ENCODE measurements around the gene ADAP2.
"Not testable (repeated sequence)": the region's sequence is repeated elsewhere in the genome, so short reads cannot be mapped to it uniquely, and the experiment has no call there.

ADAP2 gene

DNA sequence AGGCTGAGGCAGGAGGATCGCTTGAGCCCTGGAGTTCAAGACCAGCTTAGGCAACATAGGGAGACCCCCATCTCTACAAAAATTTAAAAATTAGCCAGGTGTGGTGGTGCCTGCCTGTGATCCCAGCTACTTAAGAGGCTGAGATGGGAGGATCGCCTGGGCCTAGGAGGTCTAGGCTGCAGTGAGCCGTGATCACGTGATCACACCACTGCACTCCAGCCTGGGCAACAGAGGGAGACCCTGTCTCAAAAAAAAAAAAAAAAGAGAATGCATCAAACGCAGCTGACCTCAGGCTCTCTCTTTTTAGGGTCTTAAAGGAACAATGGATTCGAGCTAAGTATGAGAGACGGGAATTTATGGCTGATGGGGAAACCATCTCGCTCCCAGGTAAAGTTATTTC lies 9.8 kb downstream of the ADAP2 start:
- DNase-seq, result not testable (repeated sequence)

DNA sequence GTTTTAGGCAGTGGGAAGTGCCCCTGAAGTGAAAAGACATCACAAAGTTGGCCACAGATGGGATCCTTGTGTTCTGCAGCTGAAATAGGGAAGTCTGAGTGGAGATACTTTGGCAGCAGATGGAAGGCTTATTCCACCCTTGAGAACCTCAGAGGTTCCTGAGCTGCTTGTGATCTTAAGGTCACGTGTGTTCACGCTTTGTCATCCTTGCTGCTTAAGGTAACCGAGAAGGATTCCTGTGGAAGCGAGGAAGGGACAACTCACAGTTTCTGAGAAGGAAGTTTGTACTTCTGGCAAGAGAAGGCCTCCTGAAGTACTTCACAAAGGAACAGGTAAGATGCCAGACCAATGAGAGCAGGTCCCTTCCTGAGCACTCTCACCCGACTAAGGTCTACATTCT lies 12.2 kb downstream of the ADAP2 start:
- DNase-seq, result no peak

DNA sequence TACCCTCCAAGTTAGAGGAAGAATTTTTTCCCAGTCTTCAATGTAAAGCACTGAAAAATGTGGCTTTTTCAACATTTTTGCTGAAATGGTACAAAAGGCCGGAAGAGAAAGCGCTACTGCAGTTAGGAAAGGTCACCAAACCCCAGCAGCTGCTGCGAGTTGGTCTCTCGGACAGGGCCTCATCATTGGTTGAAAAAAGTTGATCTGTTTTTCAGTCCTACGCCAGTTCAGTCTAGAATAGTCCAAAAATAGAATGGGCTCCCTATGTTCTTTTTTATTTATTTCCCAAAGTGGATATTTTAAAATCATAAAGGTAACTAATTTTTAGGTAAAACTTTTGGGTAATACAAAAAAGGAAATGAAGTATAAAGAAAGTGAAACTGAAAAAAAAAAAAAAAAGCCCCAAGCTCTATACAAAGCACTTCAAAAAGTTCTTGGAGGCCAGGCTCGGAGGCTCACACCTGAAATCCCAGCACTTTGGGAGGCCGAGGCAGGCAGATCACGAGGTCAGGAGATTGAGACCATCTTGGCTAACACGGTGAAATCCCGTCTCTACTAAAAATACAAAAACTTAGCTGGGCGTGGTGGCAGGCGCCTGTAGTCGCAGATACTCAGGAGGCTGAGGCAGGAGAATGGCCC lies 17.4 kb downstream of the ADAP2 start:
- DNase-seq, result no peak

DNA sequence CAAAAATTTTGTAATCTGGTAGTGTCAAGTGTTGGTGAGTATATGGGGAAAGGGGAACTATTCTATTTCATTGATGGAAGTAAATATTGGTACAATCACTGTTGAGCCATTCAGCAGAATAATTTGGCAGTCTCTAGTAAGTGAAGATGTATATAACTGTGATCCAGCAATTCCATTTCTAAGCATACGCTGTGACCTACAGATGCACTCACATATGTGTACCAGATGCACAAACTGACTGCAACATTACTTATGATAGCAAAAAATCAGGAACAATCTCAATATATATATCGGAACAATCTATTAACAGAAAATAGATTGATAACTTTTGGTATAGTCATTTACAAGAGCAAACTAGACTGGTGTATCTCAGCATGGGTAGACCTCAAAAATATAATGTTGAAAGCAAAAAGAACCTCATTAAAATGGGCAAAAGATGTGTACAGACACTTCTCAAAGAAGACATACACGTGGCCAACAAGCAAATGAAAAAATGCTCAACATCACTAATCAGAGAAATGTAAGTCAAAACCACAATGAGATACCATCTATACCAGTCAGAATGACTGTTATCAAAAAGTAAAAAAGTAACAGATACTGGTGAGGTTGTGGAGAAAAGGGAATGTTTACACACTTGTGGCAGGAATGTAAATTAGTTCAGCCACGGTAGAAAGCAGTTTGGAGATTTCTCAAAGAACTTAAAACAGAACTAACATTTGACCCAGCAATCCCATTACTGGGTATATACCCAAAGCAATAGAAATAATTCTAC lies 20.7 kb downstream of the ADAP2 start:
- DNase-seq, result no peak

DNA sequence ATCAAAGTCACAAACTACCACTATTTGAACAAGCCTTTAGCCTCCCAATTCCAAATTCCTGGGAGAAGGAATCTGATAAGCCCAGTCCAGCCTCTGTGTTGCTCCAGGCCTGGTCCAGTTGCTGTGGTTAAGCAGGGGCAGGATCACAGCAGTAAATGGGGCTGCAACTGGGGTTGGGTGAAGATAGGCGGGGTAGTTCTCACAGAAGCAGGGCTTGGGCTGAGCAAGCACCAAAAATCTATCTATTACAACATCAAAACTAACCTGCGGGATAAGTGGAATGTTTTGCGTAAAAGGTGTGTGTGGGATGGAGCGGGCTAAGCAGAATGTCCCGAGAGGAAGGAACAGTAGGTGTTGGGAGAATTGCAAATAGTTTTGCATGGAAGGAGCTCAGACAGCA lies 26.1 kb downstream of the ADAP2 start:
- DNase-seq, result no peak

DNA sequence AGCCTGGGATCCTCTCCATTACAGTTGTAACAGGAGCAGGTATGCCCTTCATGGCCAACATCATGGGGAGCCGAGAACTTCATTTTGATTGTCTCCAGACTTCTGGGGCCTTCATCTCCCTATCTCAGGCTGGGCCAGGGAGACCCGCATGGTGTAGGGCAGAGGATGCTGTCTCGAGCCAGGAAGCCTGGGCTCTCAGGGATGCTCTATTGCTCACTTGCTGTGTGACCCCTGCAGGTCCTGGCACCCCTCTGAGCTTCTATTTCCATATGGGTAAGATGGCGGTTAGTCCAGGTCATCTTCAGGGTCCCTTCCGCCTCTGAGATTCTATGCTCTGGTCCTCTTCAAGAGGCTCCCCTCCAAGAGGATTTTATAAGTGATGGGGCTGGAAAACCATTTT lies 28.4 kb downstream of the ADAP2 start:
- no peak for DNase-seq

DNA sequence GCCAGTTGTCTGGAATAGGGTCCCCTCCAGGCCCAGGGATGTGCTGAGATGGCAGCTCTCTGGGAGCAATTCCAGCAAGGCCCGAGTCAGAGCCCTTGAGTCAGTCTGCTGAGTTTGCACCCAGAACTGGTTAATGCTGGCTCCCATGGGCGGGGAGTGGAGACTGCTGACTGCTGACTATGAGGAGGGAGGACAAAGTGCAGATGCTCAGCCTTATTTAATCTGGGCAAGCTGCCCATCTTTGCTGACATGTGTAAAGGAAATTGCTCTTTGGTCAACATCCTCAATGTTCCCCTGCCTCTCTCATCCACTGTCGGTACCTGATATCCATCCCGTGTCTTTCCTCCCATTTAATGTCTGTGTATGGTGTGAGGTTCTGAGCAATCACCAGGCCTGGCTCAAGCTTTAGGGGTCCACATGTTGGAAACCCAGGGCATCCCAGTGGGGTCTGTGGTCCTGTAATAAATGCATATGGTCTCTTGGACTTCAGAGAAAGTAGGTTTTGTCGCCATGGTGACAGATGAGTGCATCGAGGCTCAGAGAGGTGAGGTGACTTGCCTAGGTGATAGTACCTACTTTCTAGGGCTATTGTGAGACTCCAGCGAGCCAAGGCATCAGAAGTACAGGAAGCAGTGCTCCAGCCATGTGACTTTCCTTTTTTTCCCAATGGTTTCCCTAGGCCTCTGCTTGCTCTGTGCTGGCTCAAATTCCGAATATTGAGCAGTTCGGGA lies 29.1 kb downstream of the ADAP2 start:
- DNase-seq, result no peak

DNA sequence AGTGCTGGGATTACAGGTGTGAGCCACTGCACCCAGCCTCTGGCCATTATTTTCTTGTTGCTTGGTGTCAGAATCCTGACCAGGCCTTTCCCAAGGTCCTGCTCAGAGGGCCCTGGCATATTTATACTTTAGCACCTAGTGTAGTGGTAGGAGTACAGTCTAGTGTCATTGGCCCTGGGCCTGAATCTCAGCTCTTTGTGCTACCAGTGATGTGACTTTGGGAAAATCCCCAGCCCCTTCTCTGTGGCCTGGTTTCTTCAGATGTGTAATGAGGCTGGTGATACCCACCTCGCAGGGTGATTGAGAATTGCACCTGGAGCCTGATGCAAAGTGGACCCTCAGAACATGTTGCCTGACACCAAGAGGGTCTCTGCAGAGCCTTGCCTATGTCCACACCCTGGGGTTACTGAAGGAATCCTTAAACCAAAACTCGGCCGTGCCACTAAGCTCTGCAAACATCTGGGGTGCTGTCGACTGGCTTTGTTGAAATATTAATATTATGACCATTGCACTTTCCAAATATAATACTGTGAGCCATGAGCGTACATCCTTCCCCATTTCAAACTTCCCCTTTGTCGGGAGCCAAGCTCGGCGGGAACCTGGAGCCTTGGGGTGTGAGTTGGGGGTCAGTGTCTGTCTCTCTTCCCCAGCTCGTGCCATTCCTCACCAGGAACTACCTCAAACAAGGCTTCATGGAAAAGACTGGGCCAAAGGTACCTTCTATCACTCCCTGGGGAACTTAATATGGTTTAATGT lies 31.1 kb downstream of the ADAP2 start:
- DNase-seq, result no peak

DNA sequence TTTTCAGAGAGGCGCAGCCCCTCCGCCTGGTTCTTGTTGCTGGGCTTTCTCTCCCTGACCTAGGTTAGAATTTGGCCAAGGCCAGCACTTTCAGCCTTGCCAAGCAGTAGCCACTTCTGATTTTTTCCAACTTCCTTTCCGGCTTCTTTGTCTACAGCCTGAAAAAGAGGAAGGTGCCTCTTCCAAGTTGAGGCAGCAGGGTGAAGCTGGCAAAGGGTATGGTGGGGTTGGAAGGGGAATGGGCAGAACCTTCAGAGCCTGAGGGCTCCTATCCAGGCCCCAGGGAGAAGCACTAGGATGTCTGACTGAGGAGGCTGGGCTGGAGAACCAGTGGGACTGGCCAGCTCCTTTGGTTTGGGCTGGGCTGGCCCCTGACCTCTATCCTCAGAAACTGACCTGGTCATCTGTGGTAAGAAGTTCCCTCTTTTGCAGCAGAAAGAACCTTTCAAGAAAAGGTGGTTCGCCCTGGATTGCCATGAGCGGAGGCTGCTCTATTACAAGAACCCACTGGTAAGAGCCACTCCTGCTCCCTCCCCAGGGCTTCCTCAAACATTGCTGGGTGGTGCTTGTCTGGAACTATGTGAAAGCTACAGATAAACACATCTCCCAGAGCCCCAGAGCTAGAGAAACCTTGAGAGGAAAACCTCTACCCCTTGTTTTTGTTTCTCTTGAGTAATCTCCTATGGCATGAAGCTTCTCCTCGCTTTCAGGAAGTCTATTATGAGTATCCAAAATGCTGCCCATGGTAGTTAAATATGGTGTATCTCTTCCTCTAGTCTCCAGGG lies 32.5 kb downstream of the ADAP2 start:
- no peak for DNase-seq

DNA sequence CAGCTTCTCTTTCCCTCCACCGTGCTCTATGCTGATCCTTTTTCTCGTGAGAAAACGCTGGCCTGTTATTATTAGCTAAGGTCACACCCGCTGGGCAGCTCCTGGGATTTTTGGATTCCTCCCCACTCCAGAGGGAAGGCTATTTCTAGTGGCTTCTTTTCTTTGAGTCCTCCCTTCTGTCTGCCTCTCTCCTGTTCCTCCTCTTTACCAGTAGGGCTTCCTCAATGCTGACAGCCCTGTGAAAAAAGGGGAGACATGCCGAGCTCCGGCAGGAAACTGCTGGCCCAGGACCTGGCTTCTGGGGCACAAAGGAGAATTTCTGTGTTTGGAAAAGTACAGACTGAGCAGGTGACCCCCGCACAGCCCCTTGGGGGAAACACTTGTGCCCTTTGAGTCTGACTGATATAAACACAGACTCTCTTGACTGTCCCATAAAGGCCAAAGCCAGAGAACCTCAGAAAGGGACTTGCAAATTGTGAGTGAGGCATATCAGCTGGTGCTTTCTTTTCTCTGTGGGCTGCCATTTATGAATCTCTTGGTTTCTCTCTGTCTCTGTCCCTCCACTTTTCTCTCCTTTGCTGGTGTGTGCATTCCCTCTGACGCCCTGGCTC lies 35.1 kb downstream of the ADAP2 start:
- no peak for DNase-seq

DNA sequence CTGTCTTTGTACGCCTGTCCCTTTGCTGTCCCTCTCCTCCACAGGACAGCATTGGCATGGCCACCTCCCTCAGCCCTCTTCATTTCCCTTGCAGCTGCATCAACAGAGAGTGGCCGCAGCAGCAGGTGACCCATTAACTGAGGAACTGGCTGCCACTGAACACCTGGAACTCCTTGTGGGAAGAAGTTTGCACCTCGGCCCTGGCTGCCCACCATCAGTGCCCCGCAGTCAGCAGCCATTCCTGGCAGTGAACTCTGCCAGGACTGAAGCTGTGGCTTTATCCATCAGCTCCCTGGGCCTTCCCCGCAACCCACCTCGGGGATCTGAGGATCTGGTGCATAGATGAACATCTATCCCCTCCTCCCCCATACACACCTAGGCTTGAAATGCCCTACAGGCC lies 36.0 kb downstream of the ADAP2 start:
- no peak for DNase-seq

DNA sequence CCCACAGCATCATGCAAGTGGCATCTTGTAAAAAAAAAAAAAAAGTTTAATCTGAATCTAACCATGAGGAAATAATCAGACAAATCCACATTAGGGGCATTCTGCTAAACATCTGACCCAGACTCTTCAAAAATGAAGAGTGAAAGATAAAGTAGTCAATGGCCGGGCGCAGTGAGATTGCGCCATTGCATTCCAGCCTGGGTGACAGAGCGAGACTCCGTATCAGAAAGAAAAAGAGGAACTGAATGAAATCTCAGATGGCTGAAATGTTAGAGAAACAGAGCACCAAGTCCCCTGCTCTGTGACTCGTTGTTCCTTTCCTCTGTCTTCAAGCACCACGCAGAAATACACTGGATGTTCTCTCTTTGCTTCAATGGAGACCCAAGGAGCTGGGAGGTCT lies 36.4 kb downstream of the ADAP2 start:
- DNase-seq, result no peak

DNA sequence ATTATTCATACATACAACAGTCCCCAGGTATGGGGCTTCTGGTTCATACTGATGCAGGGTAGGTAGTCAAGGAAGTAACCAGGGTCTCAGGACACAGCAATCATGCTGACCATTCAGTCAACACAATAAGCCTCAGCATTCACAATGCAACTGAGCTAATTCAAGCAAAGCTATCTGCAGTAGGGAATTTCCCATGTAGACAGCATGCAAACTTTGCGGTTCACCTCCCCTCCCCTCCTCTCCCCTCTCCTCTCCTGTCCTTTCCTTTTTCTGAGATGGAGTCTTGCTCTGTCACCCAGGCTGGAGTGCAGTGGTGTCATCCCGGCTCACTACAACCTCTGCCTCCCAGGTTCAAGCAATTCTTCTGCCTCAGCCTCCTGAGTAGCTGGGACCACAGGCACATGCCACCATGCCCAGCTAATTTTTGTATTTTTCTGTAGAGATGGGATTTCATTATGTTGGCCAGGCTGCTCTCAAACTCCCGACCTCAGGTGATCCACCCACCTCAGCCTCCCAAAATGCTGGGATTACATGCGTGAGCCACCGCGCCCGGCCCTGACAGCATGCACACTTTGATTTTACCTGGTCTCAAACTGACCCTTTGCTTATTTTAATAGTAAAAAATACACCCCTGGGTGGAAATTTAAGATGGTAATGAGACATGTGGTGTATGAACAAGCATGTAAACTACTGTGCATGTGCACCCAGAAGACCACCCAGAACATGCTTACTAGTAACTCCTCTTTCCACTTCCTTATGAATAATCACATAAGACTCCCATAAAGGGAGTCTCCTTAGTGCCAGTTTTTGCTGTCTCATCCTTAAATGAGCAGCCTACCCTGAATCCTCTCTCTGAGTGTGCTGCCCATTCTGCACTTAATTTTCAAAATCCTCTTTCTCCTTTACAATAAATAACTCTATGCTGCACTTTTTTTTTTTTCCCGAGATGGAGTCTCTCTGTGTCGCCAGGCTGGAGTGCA lies 39.8 kb downstream of the ADAP2 start:
- no peak for DNase-seq

DNA sequence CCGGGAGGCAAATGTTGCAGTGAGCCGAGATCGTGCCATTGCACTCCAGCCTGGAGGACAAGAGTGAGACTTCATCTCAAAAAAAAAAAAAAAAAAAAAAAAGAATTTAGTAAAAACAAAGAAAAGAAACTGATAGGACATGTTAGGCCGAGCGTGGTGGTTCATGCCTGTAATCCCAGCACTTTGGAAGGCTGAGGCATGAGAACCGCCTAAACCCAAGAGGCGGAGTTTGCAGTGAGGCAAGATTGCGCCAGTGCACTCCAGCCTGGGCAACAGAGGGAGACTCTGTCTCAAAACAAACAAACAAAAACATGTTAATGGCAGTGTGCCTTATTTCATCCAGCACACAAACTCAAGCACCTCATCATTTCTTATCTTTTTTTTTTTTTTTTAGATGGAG lies 42.6 kb downstream of the ADAP2 start:
- not testable (repeated sequence) for DNase-seq

DNA sequence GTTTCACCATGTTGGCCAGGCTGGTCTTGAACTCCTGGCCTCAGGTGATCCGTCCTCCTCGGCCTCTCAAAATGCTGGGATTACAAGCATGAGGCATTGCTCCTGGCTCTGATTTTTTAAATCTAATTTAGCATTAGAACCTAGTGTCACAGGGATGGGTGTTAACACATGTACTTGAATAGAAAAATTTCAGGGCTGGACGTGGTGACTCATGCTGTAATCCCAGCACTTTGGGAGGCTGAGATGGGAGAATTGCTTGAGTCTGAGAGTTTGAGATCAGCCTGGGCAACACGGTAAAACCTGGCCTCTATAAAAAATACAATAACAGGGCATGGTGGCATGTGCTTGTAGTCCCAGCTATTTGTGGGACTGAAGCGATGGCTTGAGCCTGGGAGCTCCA lies 43.1 kb downstream of the ADAP2 start:
- DNase-seq, result no peak

DNA sequence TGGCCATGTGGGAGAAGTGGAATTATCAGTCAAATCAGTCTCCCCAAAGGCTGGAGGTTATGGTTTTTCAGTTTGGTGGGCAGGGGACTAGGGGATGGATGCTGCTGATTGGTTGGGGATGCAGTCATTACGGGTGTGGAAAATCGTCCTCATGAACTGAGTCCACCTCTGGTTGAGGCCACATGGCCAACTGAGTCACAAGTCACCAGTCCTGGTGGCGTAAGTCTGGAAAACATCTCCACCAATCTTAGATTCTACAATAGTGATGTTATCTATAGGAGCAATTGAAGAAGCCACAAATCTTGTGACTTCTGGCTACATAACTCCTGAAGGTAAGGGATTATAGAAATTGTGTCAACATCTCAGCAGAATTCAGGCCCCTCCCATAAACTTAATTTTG lies 43.9 kb downstream of the ADAP2 start:
- DNase-seq, result no peak

DNA sequence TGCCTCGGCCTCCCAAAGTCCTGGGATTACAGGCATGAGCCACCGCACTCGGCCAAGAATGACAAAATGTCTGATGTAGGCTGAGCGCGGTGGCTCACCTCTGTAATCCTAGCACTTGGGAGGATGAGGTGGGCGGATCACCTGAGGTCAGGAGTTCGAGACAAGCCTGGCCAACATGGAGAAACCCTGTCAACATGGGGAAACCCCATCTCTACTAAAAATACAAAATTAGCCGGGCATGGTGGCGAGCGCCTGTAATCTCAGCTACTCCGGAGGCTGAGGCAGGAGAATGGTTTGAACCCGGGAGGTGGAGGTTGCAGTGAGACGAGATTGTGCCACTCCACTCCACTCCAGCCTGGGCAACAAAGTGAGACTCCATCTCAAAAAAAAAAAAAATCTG lies 46.2 kb downstream of the ADAP2 start:
- DNase-seq, result not testable (repeated sequence)

DNA sequence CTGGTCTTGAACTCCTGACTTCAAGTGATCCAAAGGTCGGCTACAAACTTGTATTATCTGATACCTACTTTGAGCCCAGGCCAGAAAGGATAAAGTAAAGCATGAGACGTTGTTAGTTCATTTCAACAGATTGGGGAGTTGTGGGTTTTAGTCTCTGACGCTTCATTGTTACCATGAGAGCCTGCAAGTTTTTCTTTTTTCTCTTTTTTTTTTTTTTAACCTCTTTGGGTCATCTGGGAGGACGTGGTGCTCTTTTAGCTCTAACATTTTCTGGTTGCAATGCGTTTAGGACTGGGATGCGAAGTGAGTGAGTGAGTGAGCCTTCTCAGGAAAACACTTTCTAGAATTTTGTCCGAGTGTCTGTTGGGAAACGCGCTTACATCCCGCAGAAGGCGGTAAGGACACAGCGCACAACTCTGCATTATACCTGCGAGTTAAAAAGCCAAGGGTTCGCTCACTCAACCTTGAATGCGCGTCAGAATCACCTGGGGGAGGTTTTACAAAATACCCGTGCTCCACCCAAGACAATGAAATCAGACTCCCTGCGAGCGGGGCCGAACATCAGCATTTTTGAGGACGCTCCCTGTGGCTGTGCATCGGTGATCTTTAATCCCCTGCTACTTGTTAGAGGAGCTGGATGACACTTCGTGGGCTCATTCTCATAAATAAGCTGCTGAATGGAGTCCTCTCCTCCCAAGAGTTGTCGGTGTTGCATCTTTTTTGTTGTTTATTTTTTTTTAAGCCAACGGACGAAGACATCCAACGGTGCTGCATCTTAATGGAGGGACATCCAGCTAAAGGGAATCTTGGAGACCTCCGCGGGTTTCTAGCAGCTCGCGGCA lies 48.5 kb downstream of the ADAP2 start:
- peak; percentile 7 for DNase-seq

DNA sequence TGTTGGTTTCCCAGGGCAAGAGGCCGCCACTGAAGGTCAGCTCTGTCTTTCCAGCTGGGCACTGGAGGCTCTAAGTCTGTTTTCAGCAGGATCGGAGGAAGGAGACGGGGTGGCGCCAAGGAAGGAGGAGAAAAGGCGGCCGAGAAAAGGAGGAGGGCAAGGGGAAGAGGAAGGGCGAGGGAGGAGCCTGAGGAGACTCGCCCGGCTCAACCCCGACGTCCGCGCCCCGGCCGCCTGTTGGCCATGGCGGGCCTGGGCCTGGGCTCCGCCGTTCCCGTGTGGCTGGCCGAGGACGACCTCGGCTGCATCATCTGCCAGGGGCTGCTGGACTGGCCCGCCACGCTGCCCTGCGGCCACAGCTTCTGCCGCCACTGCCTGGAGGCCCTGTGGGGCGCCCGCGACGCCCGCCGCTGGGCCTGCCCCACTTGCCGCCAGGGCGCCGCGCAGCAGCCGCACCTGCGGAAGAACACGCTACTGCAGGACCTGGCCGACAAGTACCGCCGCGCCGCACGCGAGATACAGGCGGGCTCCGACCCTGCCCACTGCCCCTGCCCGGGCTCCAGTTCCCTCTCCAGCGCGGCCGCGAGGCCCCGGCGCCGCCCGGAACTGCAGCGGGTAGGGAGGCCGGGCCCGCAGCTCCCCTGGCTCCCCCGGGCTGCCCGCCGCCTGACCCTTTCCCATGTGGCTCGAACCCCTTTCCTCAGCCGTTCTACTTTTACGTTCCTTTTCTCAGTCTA lies 49.3 kb downstream of the ADAP2 start, which contains the start of gene RNF135:
RNF135 (plus strand) TSS at position 209 of the 737 bp plus-strand sequence; CDS start at position 244, 35 bp downstream.
- peak; percentile 63 for DNase-seq
